Measurements from ENCODE around the gene TRIM10. TPM values are rescaled to one million over a fixed set of nuclear protein-coding genes. Genes with fewer than 3 reads are reported as not detected.

TRIM10 gene
- total RNA-seq, 4 donors from 2014 or later = 0.09 TPM; not detected in 3

DNA sequence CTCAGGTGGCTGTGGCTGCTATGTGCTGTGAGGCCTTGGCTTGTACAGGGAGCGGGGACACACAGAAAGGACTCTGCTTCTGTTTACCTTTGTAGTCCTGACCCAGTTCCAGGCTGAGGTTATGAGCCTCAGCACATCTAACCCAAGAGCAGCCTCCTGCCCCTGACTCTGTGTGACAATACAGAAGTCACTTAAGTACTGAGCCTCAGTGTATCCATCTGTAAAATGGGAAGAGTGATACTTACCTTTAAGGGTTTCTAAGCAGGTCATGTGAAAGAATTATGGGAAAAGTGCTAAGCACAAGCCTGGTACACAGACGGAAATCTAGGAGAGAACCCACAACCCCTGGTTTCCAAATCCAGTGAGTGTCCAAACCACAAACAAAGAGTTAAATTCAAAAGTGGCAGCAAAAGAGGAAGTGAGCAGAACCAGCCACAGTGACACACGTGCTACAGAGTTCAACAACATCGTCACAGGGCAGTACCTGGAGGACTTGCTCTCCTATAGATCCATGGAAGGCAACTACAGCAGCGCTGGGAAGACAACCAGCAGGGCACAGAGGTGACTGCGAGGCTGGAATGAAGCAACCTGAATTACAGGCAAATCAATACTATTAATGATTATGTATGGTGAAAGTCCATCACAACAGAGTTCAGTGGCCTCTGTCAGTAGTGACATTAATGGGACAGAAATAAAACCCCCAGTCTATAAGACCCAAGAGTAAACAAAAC lies 39.7 kb upstream of the TRIM10 start:
- DNase-seq (ENCODE audit: low spot score) (no peak), ATAC-seq (ENCODE audit: low FRiP score) (no peak)
- TF ChIP-seq CTCF (IDR thresholded peaks at IDR 0.05) = no peak

GRCh38 chr6:30198166-30199084 lies 37.4 kb upstream of the TRIM10 start:
- ATAC-seq (ENCODE audit: low FRiP score) = no peak
- DNase-seq (ENCODE audit: low spot score) = no peak
- no peak for TF ChIP-seq CTCF (IDR thresholded peaks at IDR 0.05)

GRCh38 chr6:30196376-30196775 lies 35.4 kb upstream of the TRIM10 start:
- TF ChIP-seq CTCF (IDR thresholded peaks at IDR 0.05) = no peak
- no peak for DNase-seq (ENCODE audit: low spot score)
- no peak for ATAC-seq (ENCODE audit: low FRiP score)

DNA sequence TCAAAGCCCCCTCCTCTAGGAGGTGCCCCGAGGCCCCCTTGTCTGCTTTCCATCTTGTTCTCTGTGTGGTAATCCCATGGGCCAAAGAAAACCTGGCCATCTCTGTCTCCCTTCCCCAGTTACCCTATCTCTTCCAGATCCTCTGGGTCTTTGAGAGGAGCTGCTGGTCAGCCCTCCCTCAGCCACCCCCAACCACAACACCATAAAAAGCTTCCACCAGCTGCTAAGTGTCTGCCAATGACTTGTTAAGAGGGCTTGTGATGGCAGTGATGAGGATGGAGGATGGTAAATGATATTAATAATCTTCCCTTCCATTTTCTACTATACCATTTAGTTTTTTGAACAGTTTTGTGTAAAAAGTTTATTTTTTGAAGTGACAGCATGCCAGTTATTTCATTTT lies 34.9 kb upstream of the TRIM10 start:
- DNase-seq (ENCODE audit: low spot score) (no peak), ATAC-seq (ENCODE audit: low FRiP score) (no peak)
- no peak for TF ChIP-seq CTCF (IDR thresholded peaks at IDR 0.05)

GRCh38 chr6:30194797-30195690 lies 34.0 kb upstream of the TRIM10 start:
- DNase-seq (ENCODE audit: low spot score) (no peak), ATAC-seq (ENCODE audit: low FRiP score) (no peak)
- no peak for TF ChIP-seq CTCF (IDR thresholded peaks at IDR 0.05)

DNA sequence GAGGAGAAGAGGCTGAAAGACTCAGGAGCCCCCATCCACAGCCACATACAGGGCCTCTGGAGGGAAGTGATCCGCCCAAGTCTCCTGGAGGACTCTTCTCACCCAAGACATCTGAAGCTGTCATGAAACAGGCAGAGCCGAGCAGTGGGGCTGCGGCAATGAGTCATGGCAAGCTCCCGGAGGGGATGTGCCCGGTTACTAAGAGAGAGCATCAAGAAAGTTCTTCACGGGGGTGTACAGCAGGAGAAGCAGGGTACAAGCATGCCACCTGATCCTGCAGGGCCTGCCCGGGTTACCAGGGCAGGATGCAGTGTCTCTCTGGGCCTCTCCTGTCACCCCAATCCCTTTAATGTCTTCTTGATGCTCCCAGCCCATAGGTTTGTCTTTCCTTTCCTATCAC lies 31.1 kb upstream of the TRIM10 start:
- DNase-seq (ENCODE audit: low spot score) = no peak
- no peak for TF ChIP-seq CTCF (IDR thresholded peaks at IDR 0.05)
- no peak for ATAC-seq (ENCODE audit: low FRiP score)

Measured in omental fat pad (tissue), 4 donors.